GM19035 (cell line): ENCODE results near the gene TRIOBP.
"Not testable (repeated sequence)": the region's sequence is repeated elsewhere in the genome, so short reads cannot be mapped to it uniquely, and the experiment has no call there.

ENCODE experiments used
- ATAC-seq: cut with Tn5 transposase; IDR thresholded peaks from one replicate; pipeline ENCODE4 v1.9.1; 2021; ENCODE audit not compliant: unreplicated experiment

TRIOBP gene

DNA sequence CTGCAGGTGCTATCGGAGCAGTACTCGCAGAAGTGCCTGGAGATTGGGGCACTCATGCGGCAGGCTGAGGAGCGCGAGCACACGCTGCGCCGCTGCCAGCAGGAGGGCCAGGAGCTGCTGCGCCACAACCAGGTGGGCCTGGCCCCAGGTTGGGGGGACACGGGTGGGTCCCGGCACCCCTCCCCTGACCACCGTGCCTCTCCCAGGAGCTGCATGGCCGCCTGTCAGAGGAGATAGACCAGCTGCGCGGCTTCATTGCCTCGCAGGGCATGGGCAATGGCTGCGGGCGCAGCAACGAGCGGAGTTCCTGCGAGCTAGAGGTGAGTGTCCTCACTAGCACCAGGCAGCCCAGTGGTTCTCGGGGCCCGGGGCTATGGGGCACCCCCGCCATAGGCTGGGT, 72.2 kb downstream of the TRIOBP start:
- ATAC-seq: no peak

GRCh38 chr22:37771081-37771480, 74.2 kb downstream of the TRIOBP start:
- no peak for ATAC-seq

- no peak for ATAC-seq
These were observed 75.0 kb downstream of the TRIOBP start for GRCh38 chr22:37771702-37772427.

DNA sequence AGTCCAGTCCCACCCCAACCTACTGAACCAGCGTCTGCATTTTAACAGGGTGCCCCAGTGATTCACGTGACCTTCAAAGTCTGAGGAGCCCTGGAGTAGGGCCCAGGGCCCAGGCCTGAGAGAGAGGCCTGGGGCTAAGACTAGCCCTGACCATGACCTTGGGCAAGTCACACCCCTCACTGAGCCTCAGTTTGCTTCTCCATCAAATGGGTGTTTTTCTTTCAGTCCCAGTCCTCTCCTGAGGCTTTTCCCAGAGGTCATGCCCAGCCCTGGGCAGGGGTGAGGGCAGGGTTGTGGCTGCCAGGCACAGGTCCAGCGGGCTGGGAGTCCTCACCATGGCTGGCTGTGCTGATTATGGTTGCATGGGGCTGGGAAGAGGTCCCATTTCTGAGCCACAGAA, 77.9 kb downstream of the TRIOBP start:
- no peak for ATAC-seq

DNA sequence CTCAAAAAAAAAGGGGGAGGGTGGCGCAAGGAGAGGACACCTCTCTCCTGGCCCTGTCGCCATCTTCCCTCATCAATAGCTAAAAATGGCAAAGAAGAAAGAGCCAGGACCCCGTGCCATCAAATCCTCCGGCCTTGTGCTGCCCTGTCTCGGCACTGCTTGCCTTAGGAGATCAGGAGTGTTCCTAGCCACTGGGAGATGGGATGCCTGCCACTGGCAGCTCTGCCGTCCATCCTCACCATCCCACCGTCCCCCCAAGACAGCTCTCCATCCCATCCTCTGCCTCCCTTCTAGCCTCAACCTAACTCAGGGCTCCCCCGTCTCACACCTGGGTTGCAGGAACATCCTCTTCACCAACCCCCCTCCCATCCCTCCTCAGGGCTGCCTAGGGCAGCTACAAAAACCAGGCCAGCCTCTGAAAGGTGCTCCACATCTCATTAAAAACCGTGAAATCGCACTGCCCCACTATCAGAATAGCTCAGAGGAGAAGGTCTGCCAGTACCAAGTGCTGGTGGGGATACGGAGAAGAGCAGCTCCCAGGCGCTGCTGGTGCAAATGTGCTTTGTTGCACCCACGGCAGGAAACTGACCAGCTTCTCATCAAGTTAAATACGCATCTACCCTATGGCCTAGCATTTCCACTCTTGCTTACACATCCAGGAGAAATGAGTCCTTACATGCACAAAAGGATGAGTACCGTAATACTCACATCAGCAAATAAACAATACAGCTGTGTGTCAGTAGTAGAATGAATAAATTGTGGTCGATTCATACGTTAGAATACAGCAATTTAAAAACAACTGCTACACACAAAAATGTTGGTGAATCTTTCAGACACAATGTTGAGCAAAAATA, 79.2 kb downstream of the TRIOBP start:
- no peak for ATAC-seq

GRCh38 chr22:37776639-37777005, 79.8 kb downstream of the TRIOBP start:
- no peak for ATAC-seq

GRCh38 chr22:37777122-37777687, 80.4 kb downstream of the TRIOBP start:
- peak; percentile 56 for ATAC-seq

- ATAC-seq: no peak
These were observed 81.6 kb downstream of the TRIOBP start for GRCh38 chr22:37778370-37779009.

DNA sequence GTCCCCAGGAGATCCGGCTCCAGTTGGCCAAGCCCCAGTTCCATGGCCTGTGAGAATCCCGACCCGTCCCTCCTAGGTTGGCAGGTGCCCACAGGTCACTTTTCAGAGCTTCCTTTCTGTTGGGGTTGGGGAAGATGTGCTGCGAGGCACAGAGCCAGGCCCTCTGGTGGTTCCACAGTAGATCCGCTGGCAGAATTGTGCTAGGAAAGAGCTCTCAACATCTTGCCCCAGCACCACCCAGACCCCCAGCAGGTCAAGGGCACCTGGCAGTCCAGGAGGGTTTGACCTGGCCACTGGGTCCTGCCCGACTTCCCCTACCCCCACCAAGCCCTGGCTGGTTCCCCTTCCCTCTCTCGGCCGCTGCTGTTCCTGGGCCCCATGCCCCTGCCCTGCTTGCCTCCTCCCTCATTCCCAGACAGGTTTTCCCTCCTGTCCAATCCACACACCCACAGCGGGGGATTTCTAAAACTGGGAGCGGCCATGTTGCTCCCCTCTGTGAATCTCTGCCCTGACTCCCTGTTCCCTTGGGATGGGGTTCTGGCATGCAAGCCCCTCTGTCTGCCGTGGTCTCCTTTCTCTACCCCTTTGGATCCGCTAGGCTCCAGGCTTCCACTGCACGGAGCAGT, 84.7 kb downstream of the TRIOBP start:
- ATAC-seq: no peak

GRCh38 chr22:37782340-37783168, 85.7 kb downstream of the TRIOBP start:
- ATAC-seq: no peak

GRCh38 chr22:37784829-37785495, 88.1 kb downstream of the TRIOBP start:
- ATAC-seq: no peak

DNA sequence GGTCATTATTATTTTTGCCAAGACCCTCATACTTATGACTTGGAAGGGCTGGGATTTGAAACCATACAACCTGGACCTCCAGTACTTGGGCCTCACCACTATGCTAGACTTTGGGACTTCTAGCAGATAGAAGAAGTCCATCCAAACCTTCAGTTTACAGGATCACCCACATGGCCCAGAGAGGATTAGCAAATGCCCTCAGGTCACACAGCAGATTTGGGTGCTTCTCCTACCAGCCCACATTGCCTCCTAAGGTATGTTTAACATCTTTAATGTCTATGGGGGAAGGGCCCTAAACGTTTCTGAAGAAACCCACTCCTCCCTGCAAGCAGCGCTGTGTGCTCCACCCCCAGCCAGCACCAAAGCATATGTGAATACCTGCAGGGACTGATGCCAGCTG, 93.4 kb downstream of the TRIOBP start:
- ATAC-seq: no peak

GRCh38 chr22:37792494-37792893, 95.6 kb downstream of the TRIOBP start:
- no peak for ATAC-seq

- ATAC-seq: no peak
These were observed 97.5 kb downstream of the TRIOBP start for GRCh38 chr22:37794376-37794775.

DNA sequence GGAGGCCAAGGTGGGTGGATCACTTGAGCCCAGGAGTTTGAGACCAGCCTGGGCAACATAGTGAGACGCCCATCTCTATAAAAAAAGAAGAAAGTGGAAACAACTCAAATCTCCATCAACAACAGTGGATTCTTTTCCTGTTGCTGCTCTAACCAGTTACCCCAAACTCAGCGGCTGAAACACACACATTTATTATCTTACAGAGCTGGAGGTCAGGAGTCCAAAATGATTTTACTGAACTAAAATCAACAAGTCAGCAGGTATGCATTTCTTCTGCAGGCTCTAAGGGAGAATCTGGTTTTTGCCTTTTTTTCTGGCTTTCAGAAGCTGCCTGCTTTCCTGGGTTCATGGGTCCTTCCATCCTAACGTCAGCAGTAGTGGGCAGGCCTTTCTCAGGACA, 99.2 kb downstream of the TRIOBP start:
- ATAC-seq: no peak

- ATAC-seq: not testable (repeated sequence)
These were observed 100.4 kb downstream of the TRIOBP start for GRCh38 chr22:37797259-37797658.

DNA sequence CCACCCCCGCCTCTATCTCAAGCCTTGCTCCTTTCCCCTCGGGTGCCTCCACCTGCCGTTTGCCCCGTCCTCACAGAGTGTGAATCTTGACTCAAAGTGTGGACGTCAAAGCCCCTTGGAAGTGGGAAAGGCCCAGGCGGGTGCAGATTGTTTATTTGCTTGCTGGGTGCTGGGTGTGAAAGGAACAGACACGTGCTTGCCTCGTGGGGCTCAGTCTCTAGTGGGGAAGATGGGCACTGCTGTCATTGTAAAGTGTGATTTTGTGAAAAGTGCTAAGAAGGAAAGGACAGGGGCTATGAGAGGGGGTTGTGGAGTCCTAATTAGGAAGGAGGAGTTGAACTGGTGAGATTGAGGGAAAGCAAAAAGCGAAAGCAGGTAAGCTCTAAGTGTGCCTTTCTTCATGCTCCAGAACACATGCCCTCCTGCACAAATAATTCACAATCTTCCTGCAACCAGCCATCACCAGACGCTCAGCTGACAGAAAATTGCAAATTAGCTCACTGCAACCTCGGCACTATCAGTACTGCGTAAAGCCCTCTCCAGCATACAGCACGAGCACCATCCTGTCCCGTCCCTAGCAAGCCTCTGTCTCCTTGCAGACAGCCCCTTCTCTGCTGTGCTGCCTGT, 101.1 kb downstream of the TRIOBP start:
- ATAC-seq: no peak

DNA sequence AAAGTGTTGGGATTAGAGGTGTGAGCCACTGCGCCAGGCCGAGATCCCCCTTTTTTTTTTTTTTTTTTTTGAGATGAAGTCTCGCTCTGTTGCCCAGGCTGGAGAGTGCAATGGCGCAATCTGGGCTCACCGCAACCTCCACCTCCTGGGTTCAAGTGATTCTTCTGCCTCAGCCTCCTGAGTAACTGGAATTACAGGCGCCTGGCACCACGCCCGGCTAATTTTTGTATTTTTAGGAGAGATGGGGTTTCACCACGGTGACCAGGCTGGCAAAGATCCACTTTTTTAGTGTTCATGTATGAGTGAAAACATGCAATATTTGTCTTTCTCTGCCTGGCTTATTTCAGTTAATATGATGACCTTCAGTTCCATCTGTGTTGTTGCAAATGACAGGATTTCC, 103.1 kb downstream of the TRIOBP start:
- not testable (repeated sequence) for ATAC-seq

GRCh38 chr22:37801946-37802309, 105.1 kb downstream of the TRIOBP start:
- ATAC-seq: no peak
